Lung (tissue), 12 donors: ENCODE data around the gene CIC. TPM values are rescaled to one million over a fixed set of nuclear protein-coding genes. Genes with fewer than 3 reads are reported as not detected.

Experiments used
- ATAC-seq: fragments of 200-7000 bp; cut with Tn5 transposase; one replicate; pipeline ENCODE4 v1.9.1; 2020; ENCODE audit warnings: moderate number of reproducible peaks; ENCODE audit not compliant: insufficient read depth, low FRiP score
- DNase-seq, 3 donors: peaks; one replicate each; pipeline ENCODE4 v3.0.0-alpha.2; 2013 to 2017
- H3K27ac ChIP-seq, 2 donors: one replicate each; pipeline ENCODE4 v1.5.1; 2013; ENCODE audit warnings: mild to moderate bottlenecking in 2 of 2, moderate library complexity in 2 of 2, control low read depth in 1 of 2, inconsistent platforms in 1 of 2, low read depth in 1 of 2, low read length in 1 of 2
- H3K27me3 ChIP-seq, 3 donors: one replicate each; pipeline ENCODE4 v1.5.1; 2013; ENCODE audit warnings: low read length in 2 of 3; ENCODE audit not compliant: control insufficient read depth in 3 of 3, insufficient read depth in 3 of 3
- H3K36me3 ChIP-seq, 4 donors: one replicate each; pipeline ENCODE4 v1.5.1; 2013; ENCODE audit warnings: low read length in 4 of 4, mild to moderate bottlenecking in 1 of 4, moderate library complexity in 1 of 4; ENCODE audit not compliant: control insufficient read depth in 4 of 4, insufficient read depth in 4 of 4
- H3K4me1 ChIP-seq, 5 donors: one replicate each; pipeline ENCODE4 v1.5.1; 2013; ENCODE audit warnings: low read length in 5 of 5, mild to moderate bottlenecking in 2 of 5, moderate library complexity in 1 of 5; ENCODE audit not compliant: control insufficient read depth in 5 of 5, insufficient read depth in 5 of 5
- H3K4me3 ChIP-seq: one replicate; pipeline ENCODE4 v1.5.1; 2013; ENCODE audit warnings: mild to moderate bottlenecking, control low read depth, moderate library complexity
- H3K9ac ChIP-seq, 2 donors: one replicate each; pipeline ENCODE4 v1.5.1; 2013; ENCODE audit warnings: low read length in 2 of 2, control low read depth in 1 of 2; ENCODE audit not compliant: insufficient read depth in 1 of 2
- H3K9me3 ChIP-seq, 4 donors: one replicate each; pipeline ENCODE4 v1.5.1; 2013; ENCODE audit warnings: low read length in 3 of 4, mild to moderate bottlenecking in 1 of 4, moderate library complexity in 1 of 4; ENCODE audit not compliant: control insufficient read depth in 4 of 4, insufficient read depth in 3 of 4
- WGBS, 2 donors: extraction: QIAGEN DNeasy Blood & Tissue Kit; methylation state at CpG; one replicate each; pipeline ENCODE4 v1.1.7; 2013; 5-methylcytosine and 5-hydroxymethylcytosine counted together
- polyA plus RNA-seq, 2 donors: library from polyadenylated mRNA; stranded (reverse); fragments of 200-250 nt; gene quantifications; one replicate each; pipeline ENCODE4 v1.2.1, GENCODE V29; 2013
- total RNA-seq, 2 donors: library from RNA; depleted of rRNA in 1 of 2; stranded (reverse); fragments of >200 nt in 1 of 2; gene quantifications; one replicate each; pipeline ENCODE4 v1.2.1, GENCODE V29; 2014 to 2021
- TF ChIP-seq, protein P1 (sequence below): IDR thresholded peaks from 2 replicates; pipeline ENCODE4 v1.5.1; 2012; ENCODE audit warnings: mild to moderate bottlenecking; ENCODE audit errors: control extremely low read depth, extremely low read depth
- donor health status: control.
- donor health status: control.
- donor health status: Bipolar disorder and iron deficiency.
- donor health status: healthy.
- donor health status: DM: yes; HTN: yes; CAD: no.

CIC gene
- total and polyA plus RNA-seq, 4 donors = 31.2 to 84.5 (median 40.6) TPM

DNA sequence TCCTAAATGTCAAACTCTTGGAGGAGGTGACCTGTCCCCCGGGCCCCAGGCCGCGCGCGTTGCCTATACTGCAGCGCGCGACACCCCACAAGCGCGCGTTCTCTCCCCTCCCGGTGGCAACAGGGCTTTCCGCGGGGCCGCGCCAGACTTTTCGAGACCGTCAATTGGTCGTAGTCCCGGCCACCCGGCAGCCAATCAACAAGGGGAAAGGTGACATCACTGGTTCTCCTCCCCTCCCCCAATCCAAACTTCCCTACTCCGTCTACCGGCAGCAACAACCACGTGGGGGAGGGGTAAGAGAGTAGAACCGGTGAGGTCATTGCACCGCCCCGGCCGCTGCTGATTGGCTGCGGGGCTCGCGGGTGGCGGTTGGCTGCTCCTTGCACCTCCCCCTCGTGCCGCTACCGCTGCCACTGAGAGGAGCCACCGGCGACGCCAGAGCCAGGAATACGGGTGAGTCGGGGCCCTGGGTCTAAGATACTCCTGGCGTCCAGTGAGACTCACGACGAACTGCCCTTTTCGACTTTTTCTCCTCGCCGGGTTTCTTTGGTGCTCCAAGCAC is 829 bp upstream of the CIC start:
- 0% methylated on average over 46 of the region's 46 CpGs for WGBS, 2 donors
- peak; percentile 80 for ATAC-seq

DNA sequence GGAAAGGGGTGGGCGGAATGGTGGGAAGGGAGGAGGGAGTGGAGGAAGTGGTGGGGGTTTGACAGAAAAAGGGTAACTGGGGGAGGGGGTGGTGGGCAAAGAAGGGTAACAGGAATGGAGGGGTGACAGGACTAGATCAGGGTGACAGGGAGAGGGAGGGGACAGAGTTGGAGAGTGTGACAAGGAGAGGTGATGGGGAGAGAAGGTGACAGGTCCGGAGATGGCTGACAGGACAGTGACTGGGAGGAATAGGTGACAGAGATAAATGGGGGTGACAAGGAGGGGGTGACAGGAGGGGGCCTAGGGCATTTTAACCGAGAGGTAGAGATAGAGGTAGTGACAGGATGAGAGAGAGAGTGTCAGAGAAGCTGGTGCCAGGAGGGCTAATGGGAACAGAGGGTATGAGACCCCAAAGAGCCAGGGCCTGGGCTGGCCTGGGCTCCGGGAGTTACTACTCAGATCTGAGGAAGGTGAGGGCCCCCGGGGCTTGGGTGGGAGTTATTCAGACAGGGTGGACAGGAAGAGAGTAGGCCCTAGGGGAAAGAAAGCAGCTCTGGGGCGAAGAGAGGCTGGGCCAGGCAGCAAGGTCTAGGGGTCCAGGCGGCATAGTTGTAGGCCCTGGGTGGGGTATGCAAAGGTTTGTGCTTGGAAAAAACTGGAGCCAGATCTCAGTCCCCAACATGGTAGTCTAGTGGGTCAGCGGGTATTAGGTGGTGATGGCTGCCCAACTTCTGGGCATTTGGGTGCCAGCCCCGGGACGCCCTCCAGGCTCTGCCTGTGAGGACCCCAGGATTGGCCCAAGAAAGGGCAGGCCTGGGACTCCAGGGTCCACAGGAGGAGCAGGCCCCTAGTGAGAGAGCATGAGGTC is 660 bp downstream of the CIC start:
- Histone ChIP-seq H3K27me3 (no peaks in the 10 kb centered on the region), H3K27ac (peak overlapping the region; percentile 87 to 96), H3K36me3 (peaks cover 4 to 31% (median 11%) of the 10 kb centered on the region in 4 donors), H3K9ac (peak overlapping the region in 1 of 2 donors; percentile 98), H3K9me3 (no peaks in the 10 kb centered on the region), H3K4me1 (peaks cover 0 to 22% (median 9%) of the 10 kb centered on the region in 5 donors), H3K4me3 (peak overlapping the region; percentile 72)
- DNase-seq (no peak), ATAC-seq (no peak)
- 29 to 44% methylated on average over 9 to 10 of the region's 10 CpGs for WGBS, 2 donors
- TF ChIP-seq, protein P1, sequence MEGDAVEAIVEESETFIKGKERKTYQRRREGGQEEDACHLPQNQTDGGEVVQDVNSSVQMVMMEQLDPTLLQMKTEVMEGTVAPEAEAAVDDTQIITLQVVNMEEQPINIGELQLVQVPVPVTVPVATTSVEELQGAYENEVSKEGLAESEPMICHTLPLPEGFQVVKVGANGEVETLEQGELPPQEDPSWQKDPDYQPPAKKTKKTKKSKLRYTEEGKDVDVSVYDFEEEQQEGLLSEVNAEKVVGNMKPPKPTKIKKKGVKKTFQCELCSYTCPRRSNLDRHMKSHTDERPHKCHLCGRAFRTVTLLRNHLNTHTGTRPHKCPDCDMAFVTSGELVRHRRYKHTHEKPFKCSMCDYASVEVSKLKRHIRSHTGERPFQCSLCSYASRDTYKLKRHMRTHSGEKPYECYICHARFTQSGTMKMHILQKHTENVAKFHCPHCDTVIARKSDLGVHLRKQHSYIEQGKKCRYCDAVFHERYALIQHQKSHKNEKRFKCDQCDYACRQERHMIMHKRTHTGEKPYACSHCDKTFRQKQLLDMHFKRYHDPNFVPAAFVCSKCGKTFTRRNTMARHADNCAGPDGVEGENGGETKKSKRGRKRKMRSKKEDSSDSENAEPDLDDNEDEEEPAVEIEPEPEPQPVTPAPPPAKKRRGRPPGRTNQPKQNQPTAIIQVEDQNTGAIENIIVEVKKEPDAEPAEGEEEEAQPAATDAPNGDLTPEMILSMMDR = no peak

More for the DNA sequence above, 829 bp upstream of the CIC start:
- peak; percentile 100 for DNase-seq
- Histone ChIP-seq H3K27me3 (no peaks in the 10 kb centered on the region), H3K4me3 (peak overlapping the region; percentile 46), H3K9me3 (no peaks in the 10 kb centered on the region), H3K9ac (peak overlapping the region; percentile 92 to 96), H3K36me3 (peaks cover 0 to 16% (median 5%) of the 10 kb centered on the region in 4 donors), H3K27ac (peak overlapping the region; percentile 96 to 97), H3K4me1 (peaks cover 0 to 20% (median 9%) of the 10 kb centered on the region in 5 donors)
- TF ChIP-seq, protein P1 = no peak

DNA sequence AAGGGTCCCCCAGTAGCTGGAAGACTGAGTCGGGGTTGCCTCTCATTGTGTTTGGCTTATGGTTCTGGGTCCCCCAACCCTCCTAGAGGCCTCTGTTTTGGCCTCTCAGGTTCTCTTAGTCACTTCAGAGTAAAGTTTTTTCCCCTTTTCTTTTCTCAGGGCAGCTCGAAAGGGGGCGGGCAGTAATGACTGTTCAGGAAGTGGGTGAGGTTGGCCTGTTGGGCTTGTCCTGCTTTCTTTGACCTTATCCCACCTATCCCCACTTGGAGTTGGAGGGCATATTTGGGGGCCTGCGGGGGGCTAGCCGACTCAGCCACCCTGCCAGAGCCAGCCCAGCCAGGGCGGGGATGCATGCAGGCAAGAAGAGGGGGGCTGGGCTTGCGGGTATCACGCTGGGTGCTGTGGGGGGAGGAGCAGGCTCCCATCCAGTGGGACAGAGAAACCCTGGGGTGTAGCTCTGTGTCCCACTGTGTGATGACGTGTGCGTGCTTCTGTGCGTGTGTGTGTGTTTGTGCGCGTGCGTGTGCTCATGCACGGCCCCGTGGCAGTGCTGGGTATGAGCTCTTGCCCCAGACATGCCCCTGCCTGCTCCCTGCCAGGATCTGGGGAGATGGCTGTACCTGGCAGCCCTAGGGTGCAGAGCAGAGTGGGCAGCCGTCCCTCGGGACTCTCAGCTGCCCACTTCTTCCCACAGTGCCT is 1.4 kb downstream of the CIC start:
- WGBS, 2 donors = 5 to 6% methylated on average over 18 of the region's 18 CpGs
- DNase-seq = peak in 1 of 3 donors; percentile 25
- ATAC-seq = no peak
- Histone ChIP-seq H3K27ac (peak overlapping the region; percentile 87 to 96), H3K4me3 (peak overlapping the region; percentile 72), H3K4me1 (peaks cover 0 to 22% (median 9%) of the 10 kb centered on the region in 5 donors), H3K9me3 (no peaks in the 10 kb centered on the region), H3K9ac (peak overlapping the region; percentile 55 to 98), H3K27me3 (no peaks in the 10 kb centered on the region), H3K36me3 (peaks cover 4 to 34% (median 14%) of the 10 kb centered on the region in 4 donors)
- TF ChIP-seq, protein P1 = no peak
